A673 (cell line): ENCODE results near the gene FOXJ3. TPM values are rescaled to one million over a fixed set of nuclear protein-coding genes. Genes with fewer than 3 reads are reported as not detected.
A peak's percentile ranks its signal among the peaks of the same experiment; 100 is the strongest.

Source experiments
- BruUV-seq: library from RNA; stranded (reverse); fragments of 400-500 nt; replicated peaks from 2 replicates; lab custom pipeline; 2021; lab: Mats Ljungman, UMichigan
- CTCF ChIA-PET: fragments of 300-600 bp; sonication (Branson Sonifier 250); formaldehyde crosslinking; loops from one replicate; lab custom pipeline; 2022; ENCODE audit warnings: antibody characterized with exemption; lab: Charles Lee
- POLR2A ChIA-PET: fragments of 300-600 bp; sonication (Branson Sonifier 250); formaldehyde crosslinking; loops from one replicate; lab custom pipeline; 2022; ENCODE audit warnings: antibody characterized with exemption; ENCODE audit not compliant: low non-redundant PET; lab: Charles Lee
- DNase-seq: peaks from one replicate; pipeline ENCODE4 v3.0.0-alpha.2; 2015; ENCODE audit warnings: low spot score
- H3K27ac ChIP-seq: fragments of 200-600 bp; sonication (generic); 2 replicates; pipeline ENCODE4 v1.5.1; 2016; ENCODE audit warnings: mixed run types, low read depth, mild to moderate bottlenecking, mixed read lengths, antibody characterized with exemption, low read length; ENCODE audit not compliant: poor library complexity, severe bottlenecking
- H3K27me3 ChIP-seq: fragments of 200-600 bp; sonication (generic); replicated peaks from 2 replicates; pipeline ENCODE4 v1.6.1; 2017; ENCODE audit warnings: mixed run types, low read depth, mild to moderate bottlenecking, mixed read lengths, antibody characterized with exemption, low read length; ENCODE audit not compliant: insufficient read depth, poor library complexity
- H3K36me3 ChIP-seq: fragments of 200-600 bp; sonication (generic); 2 replicates; pipeline ENCODE4 v1.6.1; 2016; ENCODE audit warnings: mixed run types, mild to moderate bottlenecking, mixed read lengths, antibody characterized with exemption, low read length; ENCODE audit not compliant: insufficient read depth, poor library complexity, severe bottlenecking
- H3K4me1 ChIP-seq: fragments of 200-600 bp; sonication (generic); 2 replicates; pipeline ENCODE4 v1.6.1; 2017; ENCODE audit warnings: mixed run types, mild to moderate bottlenecking, mixed read lengths, antibody characterized with exemption, low read length; ENCODE audit not compliant: insufficient read depth, poor library complexity, severe bottlenecking
- H3K4me3 ChIP-seq: fragments of 200-600 bp; sonication (generic); 2 replicates; pipeline ENCODE4 v1.5.1; 2016; ENCODE audit warnings: low read depth, mixed run types, mild to moderate bottlenecking, mixed read lengths, low read length; ENCODE audit not compliant: poor library complexity, severe bottlenecking
- H3K9me3 ChIP-seq: fragments of 200-600 bp; sonication (generic); 2 replicates; pipeline ENCODE4 v1.6.1; 2016; ENCODE audit warnings: mixed run types, low read depth, mild to moderate bottlenecking, mixed read lengths, antibody characterized with exemption, low read length; ENCODE audit not compliant: poor library complexity, severe bottlenecking
- EZH2 ChIP-seq: fragments of 200-600 bp; sonication (generic); IDR thresholded peaks from 2 replicates; pipeline ENCODE4 v1.6.1; 2017; ENCODE audit warnings: borderline replicate concordance, low read depth, mild to moderate bottlenecking, mixed read lengths, antibody characterized with exemption, low read length; ENCODE audit not compliant: poor library complexity, severe bottlenecking
- intact Hi-C: fragments of 100-400 bp; cut with micrococcal nuclease; formaldehyde crosslinking; loops from one replicate; pipeline ENCODE4 v1.10.0; 2022; ENCODE audit not compliant: unreplicated experiment
- total RNA-seq: library from RNA; stranded (reverse); gene quantifications from 2 replicates; pipeline ENCODE4 v1.2.3, GENCODE V29; 2021
- TF ChIP-seq, protein P1 (sequence below): fragments of 300-800, 200-600 bp; sonication (generic); conservative IDR thresholded peaks from 2 replicates; pipeline ENCODE4 v1.5.1; 2017; ENCODE audit warnings: low read depth, mild to moderate bottlenecking, antibody characterized with exemption, low read length, moderate library complexity, mixed read lengths

The FOXJ3 gene
- total RNA-seq, 1 experiment from 2014 or later, result 57.9 TPM

DNA sequence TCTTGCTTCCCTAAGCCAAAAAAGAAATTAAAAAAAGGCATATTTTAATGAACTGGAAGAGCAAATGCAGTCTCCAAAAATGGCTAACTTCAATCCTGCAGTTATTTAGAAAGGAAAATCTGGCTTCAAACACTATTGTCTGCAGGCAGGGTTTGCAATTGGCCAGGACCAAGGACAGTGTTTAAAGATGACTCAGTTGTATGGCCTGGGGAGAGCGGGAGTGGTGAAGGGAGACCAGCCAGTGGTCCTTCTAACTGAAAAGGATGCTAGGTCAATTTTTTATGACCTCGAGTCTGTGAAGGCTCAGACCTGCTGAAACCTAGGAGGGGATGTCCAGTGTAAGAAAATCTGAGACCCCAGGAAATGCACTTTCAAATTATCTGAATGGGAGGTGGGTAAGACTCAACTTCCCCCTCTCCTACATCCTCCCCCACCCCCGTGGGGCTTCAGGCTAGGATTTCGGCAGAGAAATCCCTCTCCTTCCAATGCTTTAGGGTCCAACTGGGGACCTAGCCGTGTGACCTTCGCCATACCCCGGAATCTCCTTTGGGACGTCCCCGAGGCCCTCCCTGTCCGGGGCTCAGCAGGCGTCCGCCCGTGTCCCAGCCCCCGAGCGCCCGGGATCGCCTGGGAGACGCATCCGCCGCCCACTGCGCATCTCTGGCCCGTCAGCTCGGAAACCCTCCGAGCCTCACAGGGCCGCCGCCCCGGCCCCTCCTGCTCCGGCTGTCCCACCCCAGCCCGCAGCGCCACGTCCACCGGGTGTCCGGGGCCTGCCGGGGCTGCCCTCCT, 45.0 kb upstream of the FOXJ3 start:
- intact Hi-C loops, result no loop called here
- Histone ChIP-seq H3K4me3 (peak overlapping the region; percentile 45), H3K27ac (no peak overlapping the region), H3K27me3 (peaks cover 47% of the 10 kb centered on the region), H3K9me3 (no peaks in the 10 kb centered on the region), H3K4me1 (no peaks in the 10 kb centered on the region), H3K36me3 (no peaks in the 10 kb centered on the region)
- BruUV-seq, result no TSS peak
- peak; percentile 12 for DNase-seq
- TF ChIP-seq, protein P1, sequence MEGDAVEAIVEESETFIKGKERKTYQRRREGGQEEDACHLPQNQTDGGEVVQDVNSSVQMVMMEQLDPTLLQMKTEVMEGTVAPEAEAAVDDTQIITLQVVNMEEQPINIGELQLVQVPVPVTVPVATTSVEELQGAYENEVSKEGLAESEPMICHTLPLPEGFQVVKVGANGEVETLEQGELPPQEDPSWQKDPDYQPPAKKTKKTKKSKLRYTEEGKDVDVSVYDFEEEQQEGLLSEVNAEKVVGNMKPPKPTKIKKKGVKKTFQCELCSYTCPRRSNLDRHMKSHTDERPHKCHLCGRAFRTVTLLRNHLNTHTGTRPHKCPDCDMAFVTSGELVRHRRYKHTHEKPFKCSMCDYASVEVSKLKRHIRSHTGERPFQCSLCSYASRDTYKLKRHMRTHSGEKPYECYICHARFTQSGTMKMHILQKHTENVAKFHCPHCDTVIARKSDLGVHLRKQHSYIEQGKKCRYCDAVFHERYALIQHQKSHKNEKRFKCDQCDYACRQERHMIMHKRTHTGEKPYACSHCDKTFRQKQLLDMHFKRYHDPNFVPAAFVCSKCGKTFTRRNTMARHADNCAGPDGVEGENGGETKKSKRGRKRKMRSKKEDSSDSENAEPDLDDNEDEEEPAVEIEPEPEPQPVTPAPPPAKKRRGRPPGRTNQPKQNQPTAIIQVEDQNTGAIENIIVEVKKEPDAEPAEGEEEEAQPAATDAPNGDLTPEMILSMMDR, result no peak
- TF ChIP-seq EZH2, result no peak
- POLR2A ChIA-PET, result no interaction called here
- CTCF ChIA-PET, result no interaction called here

DNA sequence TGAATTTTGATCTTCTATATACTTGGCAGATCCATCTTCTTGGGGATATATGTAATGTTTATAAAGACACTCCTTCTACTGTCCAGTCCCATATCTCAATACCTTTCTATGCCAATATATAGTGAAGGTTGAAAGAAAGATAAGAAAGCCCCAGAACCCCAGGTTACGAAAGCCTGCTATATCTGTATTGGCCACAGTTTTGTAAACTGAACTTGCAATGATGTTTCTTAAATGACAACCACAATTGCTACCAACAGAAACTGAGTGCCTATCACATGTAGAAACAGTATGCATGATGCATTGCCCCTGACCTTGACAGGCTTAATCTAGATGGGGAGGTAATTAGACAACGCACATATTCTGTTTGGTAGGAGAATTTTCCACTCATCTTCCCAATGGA, 37.8 kb upstream of the FOXJ3 start:
- ChIA-PET CTCF (no interaction called here), POLR2A (no interaction called here)
- BruUV-seq, result no TSS peak
- Histone ChIP-seq H3K27ac (no peak overlapping the region), H3K27me3 (peaks cover 24% of the 10 kb centered on the region), H3K9me3 (no peaks in the 10 kb centered on the region), H3K4me3 (no peak overlapping the region), H3K36me3 (no peaks in the 10 kb centered on the region), H3K4me1 (no peaks in the 10 kb centered on the region)
- no peak for DNase-seq
- TF ChIP-seq EZH2, result no peak
- TF ChIP-seq, protein P1, result no peak
- intact Hi-C loops, result no loop called here

DNA sequence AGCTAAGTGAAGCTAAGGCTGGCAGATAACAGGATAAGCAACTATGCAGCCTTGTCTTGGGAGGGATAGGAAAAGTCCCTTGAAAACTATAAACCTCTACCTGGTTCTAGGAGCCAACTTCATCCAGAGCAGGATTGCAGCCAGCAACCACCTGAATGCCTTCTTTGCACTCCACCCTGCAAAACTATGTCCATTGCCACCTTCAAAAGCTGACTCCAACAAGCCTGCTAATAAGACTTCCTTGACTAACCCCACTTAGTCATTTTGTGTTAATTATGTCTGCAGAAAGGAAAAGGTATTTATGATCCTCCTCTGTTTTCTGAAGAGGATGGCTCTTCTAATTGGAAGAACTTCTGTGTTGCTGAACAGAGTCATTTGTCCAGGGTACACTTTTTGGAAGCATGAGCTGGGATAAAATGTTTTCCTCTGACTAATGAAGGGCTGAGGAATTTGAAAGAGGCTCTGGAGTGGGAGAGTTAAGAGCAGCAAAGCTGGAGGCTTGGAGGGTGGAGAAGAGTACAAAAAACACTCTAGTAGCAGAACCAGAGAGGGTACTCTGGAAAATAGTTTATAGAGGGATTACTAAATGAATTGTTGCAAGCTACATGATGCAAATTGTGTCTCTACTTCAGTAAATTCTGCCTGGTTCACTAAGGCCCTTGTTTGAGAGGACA, 36.0 kb upstream of the FOXJ3 start:
- Histone ChIP-seq H3K27me3 (peaks cover 20% of the 10 kb centered on the region), H3K4me1 (no peaks in the 10 kb centered on the region), H3K9me3 (no peaks in the 10 kb centered on the region), H3K4me3 (no peak overlapping the region), H3K36me3 (no peaks in the 10 kb centered on the region), H3K27ac (no peak overlapping the region)
- TF ChIP-seq, protein P1, result no peak
- no peak for TF ChIP-seq EZH2
- intact Hi-C loops, result no loop called here
- no TSS peak for BruUV-seq
- POLR2A ChIA-PET, result no interaction called here
- CTCF ChIA-PET, result no interaction called here
- DNase-seq, result no peak
